Brain microvascular endothelial cell (primary cell): ENCODE data around the gene PPP2R3A.
"Not testable (repeated sequence)": the region's sequence is repeated elsewhere in the genome, so short reads cannot be mapped to it uniquely, and the experiment has no call there.

Experiments used
- DNase-seq: peaks from one replicate; pipeline ENCODE4 v3.0.0-alpha.2; 2020
- H3K27ac ChIP-seq: fragments of 250-450 bp; sonication (Bioruptor Pico); 2 replicates; pipeline ENCODE4 v1.5.1; 2020; ENCODE audit warnings: mild to moderate bottlenecking, moderate library complexity
- H3K27me3 ChIP-seq: fragments of 250-450 bp; sonication (Bioruptor Pico); replicated peaks from 2 replicates; pipeline ENCODE4 v1.5.1; 2020; ENCODE audit warnings: mild to moderate bottlenecking
- H3K36me3 ChIP-seq: fragments of 250-450 bp; sonication (Bioruptor Pico); replicated peaks from 2 replicates; pipeline ENCODE4 v1.5.1; 2020; ENCODE audit warnings: mild to moderate bottlenecking
- H3K4me3 ChIP-seq: 2 replicates; pipeline ENCODE4 v1.5.1; 2011; ENCODE audit warnings: low read depth, mild to moderate bottlenecking, control low read depth, low read length, moderate library complexity
- in situ Hi-C: cut with HindIII; loops from 2 replicates; pipeline ENCODE4 v1.10.0; 2017; ENCODE audit warnings: low sequenced_read_pairs, low pct_ligation_motif_present
- TF ChIP-seq, protein P1 (sequence below): IDR thresholded peaks from 2 replicates; pipeline ENCODE4 v1.5.1; 2011; ENCODE audit warnings: low read depth, mild to moderate bottlenecking, moderate library complexity, low read length, control low read depth, inconsistent platforms; ENCODE audit errors: missing control alignments

PPP2R3A gene

GRCh38 chr3:136184703-136185102 is 219.2 kb downstream of the PPP2R3A start:
- in situ Hi-C loops = no loop called here
- Histone ChIP-seq H3K4me3 (no peak overlapping the region), H3K36me3 (no peaks in the 10 kb centered on the region), H3K27ac (no peak overlapping the region), H3K27me3 (no peaks in the 10 kb centered on the region)
- no peak for DNase-seq
- TF ChIP-seq, protein P1, sequence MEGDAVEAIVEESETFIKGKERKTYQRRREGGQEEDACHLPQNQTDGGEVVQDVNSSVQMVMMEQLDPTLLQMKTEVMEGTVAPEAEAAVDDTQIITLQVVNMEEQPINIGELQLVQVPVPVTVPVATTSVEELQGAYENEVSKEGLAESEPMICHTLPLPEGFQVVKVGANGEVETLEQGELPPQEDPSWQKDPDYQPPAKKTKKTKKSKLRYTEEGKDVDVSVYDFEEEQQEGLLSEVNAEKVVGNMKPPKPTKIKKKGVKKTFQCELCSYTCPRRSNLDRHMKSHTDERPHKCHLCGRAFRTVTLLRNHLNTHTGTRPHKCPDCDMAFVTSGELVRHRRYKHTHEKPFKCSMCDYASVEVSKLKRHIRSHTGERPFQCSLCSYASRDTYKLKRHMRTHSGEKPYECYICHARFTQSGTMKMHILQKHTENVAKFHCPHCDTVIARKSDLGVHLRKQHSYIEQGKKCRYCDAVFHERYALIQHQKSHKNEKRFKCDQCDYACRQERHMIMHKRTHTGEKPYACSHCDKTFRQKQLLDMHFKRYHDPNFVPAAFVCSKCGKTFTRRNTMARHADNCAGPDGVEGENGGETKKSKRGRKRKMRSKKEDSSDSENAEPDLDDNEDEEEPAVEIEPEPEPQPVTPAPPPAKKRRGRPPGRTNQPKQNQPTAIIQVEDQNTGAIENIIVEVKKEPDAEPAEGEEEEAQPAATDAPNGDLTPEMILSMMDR = no peak

GRCh38 chr3:136186344-136186743 is 220.8 kb downstream of the PPP2R3A start:
- no peak for DNase-seq
- Histone ChIP-seq H3K27ac (no peak overlapping the region), H3K36me3 (no peaks in the 10 kb centered on the region), H3K27me3 (no peaks in the 10 kb centered on the region), H3K4me3 (no peak overlapping the region)
- TF ChIP-seq, protein P1 = no peak
- in situ Hi-C loops = no loop called here

- TF ChIP-seq, protein P1 = no peak
- Histone ChIP-seq H3K27me3 (no peaks in the 10 kb centered on the region), H3K27ac (no peak overlapping the region), H3K4me3 (no peak overlapping the region), H3K36me3 (no peaks in the 10 kb centered on the region)
- no peak for DNase-seq
- in situ Hi-C loops = no loop called here
Observed at GRCh38 chr3:136186846-136187245, 221.3 kb downstream of the PPP2R3A start.

DNA sequence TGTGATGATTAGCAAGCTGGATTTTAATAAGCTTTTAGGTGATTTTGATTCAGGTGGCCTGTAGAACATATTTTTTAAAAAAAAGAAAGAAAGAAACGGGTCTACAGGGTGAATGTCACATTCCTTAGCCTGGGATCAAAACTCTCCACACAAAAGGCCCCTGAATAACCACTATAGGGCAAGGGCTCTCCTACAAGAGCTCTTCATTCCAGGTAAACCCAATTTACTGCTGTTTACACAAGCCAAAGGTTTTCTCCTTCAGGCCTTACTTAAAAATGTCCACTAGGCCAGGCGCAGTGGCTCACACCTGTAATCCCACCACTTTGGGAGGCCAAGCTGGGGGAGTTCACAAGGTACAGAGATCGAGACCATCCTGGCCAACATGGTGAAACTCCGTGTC is 222.3 kb downstream of the PPP2R3A start:
- Histone ChIP-seq H3K27ac (no peak overlapping the region), H3K36me3 (no peaks in the 10 kb centered on the region), H3K4me3 (no peak overlapping the region), H3K27me3 (no peaks in the 10 kb centered on the region)
- no peak for DNase-seq
- TF ChIP-seq, protein P1 = no peak
- in situ Hi-C loops = no loop called here

- Histone ChIP-seq H3K4me3 (no peak overlapping the region), H3K27ac (no peak overlapping the region), H3K27me3 (no peaks in the 10 kb centered on the region), H3K36me3 (no peaks in the 10 kb centered on the region)
- TF ChIP-seq, protein P1 = no peak
- no peak for DNase-seq
- in situ Hi-C loops = no loop called here
Observed at GRCh38 chr3:136189043-136189442, 223.5 kb downstream of the PPP2R3A start.

GRCh38 chr3:136189859-136190617 is 224.5 kb downstream of the PPP2R3A start:
- H3K36me3 ChIP-seq = no peaks in the 10 kb centered on the region
- no peak for DNase-seq
- TF ChIP-seq, protein P1 = no peak
- H3K27me3 ChIP-seq = no peaks in the 10 kb centered on the region
- H3K4me3 ChIP-seq = no peak overlapping the region
- in situ Hi-C loops = no loop called here
- H3K27ac ChIP-seq = no peak overlapping the region

DNA sequence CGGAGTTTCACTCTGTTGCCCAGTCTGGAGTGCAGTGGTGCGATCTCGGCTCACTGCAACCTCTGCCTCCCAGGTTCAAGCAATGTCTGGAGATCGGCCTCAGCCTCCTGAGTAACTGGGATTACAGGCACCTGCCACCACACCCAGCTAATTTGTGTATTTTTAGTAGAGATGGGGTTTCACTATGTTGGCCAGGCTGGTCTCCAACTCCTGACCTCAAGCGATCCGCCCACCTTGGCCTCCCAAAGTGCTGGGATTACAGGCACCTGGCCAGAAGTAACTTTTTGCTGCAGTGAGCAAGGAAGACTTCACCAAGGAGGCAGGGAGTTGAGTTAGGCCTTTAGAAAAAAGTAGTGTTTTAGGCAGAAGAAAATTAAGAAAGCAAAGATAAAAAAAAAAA is 226.7 kb downstream of the PPP2R3A start:
- in situ Hi-C loops, H3K36me3 ChIP-seq, H3K27me3 ChIP-seq, H3K27ac ChIP-seq, DNase-seq: not testable (repeated sequence)
- H3K4me3 ChIP-seq = peak overlapping the region; percentile 15
